Muscle layer of duodenum (tissue), 2 donors: ENCODE measurements around the gene KLC3.
"Not testable (repeated sequence)": the region's sequence is repeated elsewhere in the genome, so short reads cannot be mapped to it uniquely, and the experiment has no call there.

ENCODE experiments used
- H3K27ac ChIP-seq: one replicate; pipeline ENCODE4 v1.7.0; 2013; ENCODE audit warnings: mild to moderate bottlenecking, low read length
- H3K27me3 ChIP-seq: one replicate; pipeline ENCODE4 v1.7.0; 2013; ENCODE audit warnings: low read depth, mild to moderate bottlenecking, control low read depth, low read length
- H3K36me3 ChIP-seq, 2 donors: one replicate each; pipeline ENCODE4 v1.7.0; 2013; ENCODE audit warnings: low read length in 2 of 2, control low read depth in 1 of 2, mild to moderate bottlenecking in 1 of 2; ENCODE audit not compliant: insufficient read depth in 2 of 2, control insufficient read depth in 1 of 2
- H3K4me1 ChIP-seq, 2 donors: one replicate each; pipeline ENCODE4 v1.7.0; 2013; ENCODE audit warnings: low read length in 2 of 2, mild to moderate bottlenecking in 2 of 2, control low read depth in 1 of 2, moderate library complexity in 1 of 2; ENCODE audit not compliant: insufficient read depth in 2 of 2, control insufficient read depth in 1 of 2
- H3K4me3 ChIP-seq, 2 donors: one replicate each; pipeline ENCODE4 v1.7.0; 2013; ENCODE audit warnings: low read length in 2 of 2, low read depth in 1 of 2, mild to moderate bottlenecking in 1 of 2
- H3K9me3 ChIP-seq, 2 donors: one replicate each; pipeline ENCODE4 v1.7.0; 2013; ENCODE audit warnings: low read length in 2 of 2, control low read depth in 1 of 2, mild to moderate bottlenecking in 1 of 2; ENCODE audit not compliant: control insufficient read depth in 1 of 2
- donor health status: healthy.

The KLC3 gene

DNA sequence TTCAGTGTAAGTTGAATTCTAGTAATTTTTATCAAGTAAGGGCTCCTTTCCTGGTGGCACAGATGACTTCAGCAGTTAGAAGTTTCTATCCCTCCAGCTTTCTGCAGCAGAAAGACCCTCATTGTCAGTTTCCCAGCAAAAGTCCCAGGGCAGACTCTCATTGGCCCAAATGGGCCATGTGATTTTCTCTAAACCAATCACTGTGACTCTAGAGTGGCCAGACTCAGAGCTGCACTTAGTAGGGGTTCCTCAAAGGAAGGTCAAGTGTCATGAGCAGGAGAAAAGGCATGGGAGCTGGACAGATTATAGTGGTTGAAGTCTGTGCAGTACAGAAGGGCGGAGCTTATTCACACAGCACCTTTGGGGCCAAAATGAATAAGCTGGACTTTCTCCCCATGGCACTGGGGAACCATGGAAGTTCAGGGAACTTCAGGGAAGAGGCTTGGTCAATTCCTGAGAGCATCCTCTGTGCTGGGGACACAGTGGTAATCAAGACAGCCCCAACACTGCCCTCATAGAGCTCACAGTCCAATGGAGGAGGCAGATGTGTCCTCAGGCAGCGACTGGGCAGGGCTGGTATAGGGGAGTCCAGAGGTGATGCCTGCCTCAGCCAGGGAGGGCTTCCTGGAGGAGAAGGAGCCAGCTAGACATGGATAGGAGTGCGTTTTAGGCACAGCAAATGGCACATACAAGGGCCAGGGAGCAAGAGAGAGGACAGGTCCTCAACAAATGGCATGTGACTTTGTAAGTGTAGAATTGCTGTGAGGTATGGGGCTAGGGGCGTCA is 36.2 kb upstream of the KLC3 start:
- H3K4me3 ChIP-seq: no peak overlapping the region
- peaks cover 0 to 4% of the 10 kb centered on the region in 2 donors for H3K9me3 ChIP-seq
- peaks cover 0 to 18% of the 10 kb centered on the region in 2 donors for H3K36me3 ChIP-seq
- peaks cover 0 to 4% of the 10 kb centered on the region in 2 donors for H3K4me1 ChIP-seq
- H3K27ac ChIP-seq: no peak overlapping the region
- no peaks in the 10 kb centered on the region for H3K27me3 ChIP-seq

DNA sequence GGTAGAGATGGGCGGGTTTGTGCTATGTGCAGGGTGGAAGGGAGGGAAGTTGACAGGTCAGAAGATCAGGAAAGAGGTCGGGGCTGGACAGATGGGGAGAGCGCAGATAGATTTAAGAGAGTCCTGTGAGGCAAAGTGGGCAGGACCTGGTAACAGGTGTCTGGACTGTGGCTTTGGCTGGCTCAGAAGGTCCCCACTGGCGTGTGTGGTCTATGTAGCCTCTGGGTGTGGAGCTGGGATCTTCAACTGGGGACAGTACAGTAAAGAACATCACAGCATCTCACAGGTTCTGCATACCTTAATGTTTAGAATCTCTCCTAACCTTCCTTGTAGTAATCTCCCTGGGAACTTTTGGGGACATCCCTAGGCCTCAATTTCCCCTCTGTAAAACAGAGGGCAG is 35.5 kb upstream of the KLC3 start:
- Histone ChIP-seq H3K27ac (no peak overlapping the region), H3K4me1 (peaks cover 0 to 4% of the 10 kb centered on the region in 2 donors), H3K36me3 (peaks cover 0 to 12% of the 10 kb centered on the region in 2 donors), H3K27me3 (no peaks in the 10 kb centered on the region), H3K9me3 (peaks cover 0 to 4% of the 10 kb centered on the region in 2 donors), H3K4me3 (no peak overlapping the region)

DNA sequence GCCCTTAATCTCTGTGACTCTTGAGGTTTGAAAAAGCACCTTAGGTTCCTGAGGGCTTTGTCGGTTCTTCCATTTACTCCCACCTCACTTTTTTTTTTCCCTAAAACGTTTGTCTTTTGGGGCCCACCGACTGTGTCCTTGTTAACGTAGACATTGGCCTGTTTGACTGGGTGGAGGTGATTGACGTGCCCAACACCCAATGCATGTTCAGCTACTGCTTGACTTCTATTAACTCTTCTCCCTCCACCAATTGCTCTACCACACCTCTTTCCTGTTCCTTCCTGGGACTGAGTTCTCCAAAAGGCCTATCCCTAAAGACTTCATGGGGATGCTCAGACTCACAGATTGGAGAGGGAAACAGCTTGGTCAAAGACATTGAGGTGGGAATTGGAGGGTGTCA is 35.1 kb upstream of the KLC3 start:
- Histone ChIP-seq H3K36me3 (peaks cover 0 to 12% of the 10 kb centered on the region in 2 donors), H3K9me3 (peaks cover 0 to 4% of the 10 kb centered on the region in 2 donors), H3K27ac (no peak overlapping the region), H3K27me3 (no peaks in the 10 kb centered on the region), H3K4me3 (no peak overlapping the region), H3K4me1 (peaks cover 0 to 3% of the 10 kb centered on the region in 2 donors)

GRCh38 chr19:45306040-45306439 is 34.5 kb upstream of the KLC3 start:
- Histone ChIP-seq H3K27me3 (no peaks in the 10 kb centered on the region), H3K36me3 (peaks cover 0 to 12% of the 10 kb centered on the region in 2 donors), H3K27ac (no peak overlapping the region), H3K4me1 (no peaks in the 10 kb centered on the region), H3K4me3 (no peak overlapping the region), H3K9me3 (peaks cover 0 to 4% of the 10 kb centered on the region in 2 donors)

DNA sequence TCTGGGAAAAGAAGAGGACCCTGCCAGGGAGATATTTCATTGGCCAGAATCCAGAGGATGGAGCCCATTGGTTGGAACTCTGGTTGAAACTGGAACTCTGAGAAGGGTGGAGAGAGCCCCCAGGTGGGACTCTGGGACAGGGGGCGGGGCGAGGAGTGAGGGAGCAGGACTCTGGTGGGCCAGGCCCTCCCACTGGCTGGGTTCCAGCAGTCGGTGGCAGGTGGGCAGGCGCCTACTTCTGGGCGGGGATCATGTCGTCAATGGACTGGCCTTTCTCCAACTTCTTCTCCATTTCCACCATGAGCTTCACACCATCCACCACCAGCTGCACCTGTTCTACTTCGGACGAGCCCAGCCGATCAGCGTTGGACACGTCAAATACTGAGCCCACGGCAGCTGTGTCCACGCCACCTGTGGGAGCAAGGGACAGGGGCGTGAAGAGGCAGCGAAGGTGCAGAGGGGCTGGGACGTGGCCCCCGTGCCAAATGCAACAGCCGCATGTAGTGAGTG is 34.0 kb upstream of the KLC3 start:
- Histone ChIP-seq H3K9me3 (peaks cover 0 to 4% of the 10 kb centered on the region in 2 donors), H3K4me1 (no peaks in the 10 kb centered on the region), H3K27ac (no peak overlapping the region), H3K27me3 (no peaks in the 10 kb centered on the region), H3K4me3 (no peak overlapping the region), H3K36me3 (peaks cover 0 to 12% of the 10 kb centered on the region in 2 donors)

- no peak overlapping the region for H3K4me3 ChIP-seq
- H3K4me1 ChIP-seq: no peaks in the 10 kb centered on the region
- H3K9me3 ChIP-seq: peaks cover 0 to 4% of the 10 kb centered on the region in 2 donors
- no peak overlapping the region for H3K27ac ChIP-seq
- H3K36me3 ChIP-seq: peaks cover 0 to 7% of the 10 kb centered on the region in 2 donors
- no peaks in the 10 kb centered on the region for H3K27me3 ChIP-seq
Observed at GRCh38 chr19:45307361-45307760, 33.2 kb upstream of the KLC3 start.

- H3K4me3 ChIP-seq, H3K27ac ChIP-seq, H3K36me3 ChIP-seq, H3K27me3 ChIP-seq, H3K4me1 ChIP-seq, H3K9me3 ChIP-seq: not testable (repeated sequence)
Observed at GRCh38 chr19:45309322-45309721, 31.2 kb upstream of the KLC3 start.

GRCh38 chr19:45311621-45312020 is 28.9 kb upstream of the KLC3 start:
- Histone ChIP-seq H3K36me3 (no peaks in the 10 kb centered on the region), H3K4me1 (no peaks in the 10 kb centered on the region), H3K4me3 (no peak overlapping the region), H3K27ac (no peak overlapping the region), H3K27me3 (no peaks in the 10 kb centered on the region), H3K9me3 (no peaks in the 10 kb centered on the region)

- not testable (repeated sequence) for H3K36me3 ChIP-seq, H3K9me3 ChIP-seq, H3K4me1 ChIP-seq, H3K4me3 ChIP-seq, H3K27ac ChIP-seq, H3K27me3 ChIP-seq
Observed at GRCh38 chr19:45312285-45312684, 28.3 kb upstream of the KLC3 start.

DNA sequence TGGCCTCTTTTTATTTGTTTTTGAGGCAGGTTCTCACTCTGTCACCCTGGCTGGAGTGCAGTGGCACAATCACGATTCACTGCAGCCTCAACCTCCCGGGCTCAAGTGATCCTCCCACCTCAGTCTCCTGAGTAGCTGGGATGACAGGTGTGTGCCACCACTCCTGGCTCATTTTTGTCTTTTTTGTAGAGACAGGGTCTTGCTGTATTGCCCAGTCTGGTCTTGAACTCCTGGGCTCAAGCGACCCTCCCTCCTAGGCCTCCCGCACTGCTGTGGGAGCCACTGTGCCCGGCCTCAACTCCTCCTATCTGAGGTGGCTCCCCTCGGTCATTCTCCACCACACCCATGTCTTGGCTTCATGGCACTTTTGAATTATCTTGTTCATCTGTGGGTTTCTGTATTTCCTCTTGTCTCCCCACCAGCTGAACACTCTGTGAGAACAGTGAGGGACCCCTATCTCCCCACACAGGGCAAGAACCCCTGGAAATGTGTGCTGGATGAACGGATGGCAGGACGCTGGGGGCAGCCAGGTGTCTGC is 25.8 kb upstream of the KLC3 start:
- Histone ChIP-seq H3K27me3 (no peaks in the 10 kb centered on the region), H3K9me3 (no peaks in the 10 kb centered on the region), H3K36me3 (no peaks in the 10 kb centered on the region), H3K4me1 (no peaks in the 10 kb centered on the region), H3K27ac (no peak overlapping the region), H3K4me3 (no peak overlapping the region)

- H3K4me1 ChIP-seq: no peaks in the 10 kb centered on the region
- H3K27me3 ChIP-seq: no peaks in the 10 kb centered on the region
- H3K27ac ChIP-seq: no peak overlapping the region
- no peak overlapping the region for H3K4me3 ChIP-seq
- no peaks in the 10 kb centered on the region for H3K36me3 ChIP-seq
- H3K9me3 ChIP-seq: no peaks in the 10 kb centered on the region
Observed at GRCh38 chr19:45315304-45315703, 25.2 kb upstream of the KLC3 start.
